Measurements from ENCODE around the gene PI4KA.
"Not testable (repeated sequence)": the region's sequence is repeated elsewhere in the genome, so short reads cannot be mapped to it uniquely, and the experiment has no call there.

PI4KA gene

GRCh38 chr22:20858615-20859416 is at the start of gene PI4KA, which contains the start of gene SNAP29:
Gene PI4KA, minus strand, starts transcription at chr22:20858811. Its CDS starts 86 bp downstream, at chr22:20858725.
Gene SNAP29, plus strand, starts transcription at chr22:20859007. Its CDS starts 104 bp downstream, at chr22:20859111.
- Mint-ChIP-seq H3K27me3 (no peaks in the 10 kb centered on the region), H3K36me3 (peaks cover 9% of the 10 kb centered on the region), H3K9me3 (no peaks in the 10 kb centered on the region), H3K27ac (peak within 1 kb of the TSS; percentile 87), H3K4me1 (peaks cover 51% of the 10 kb centered on the region), H3K4me3 (peak within 1 kb of the TSS; percentile 81)
- peak; percentile 99 for ATAC-seq

- no peak overlapping the region for H3K4me3 Mint-ChIP-seq
- H3K27ac Mint-ChIP-seq: no peak overlapping the region
- ATAC-seq: no peak
- H3K27me3 Mint-ChIP-seq: peaks cover 12% of the 10 kb centered on the region
- H3K9me3 Mint-ChIP-seq: no peaks in the 10 kb centered on the region
- no peaks in the 10 kb centered on the region for H3K36me3 Mint-ChIP-seq
- no peaks in the 10 kb centered on the region for H3K4me1 Mint-ChIP-seq
These were observed 47.8 kb upstream of the PI4KA start for GRCh38 chr22:20906387-20906767.

- no peak overlapping the region for H3K4me3 Mint-ChIP-seq
- no peak for ATAC-seq
- no peak overlapping the region for H3K27ac Mint-ChIP-seq
- H3K36me3 Mint-ChIP-seq: no peaks in the 10 kb centered on the region
- no peaks in the 10 kb centered on the region for H3K9me3 Mint-ChIP-seq
- H3K27me3 Mint-ChIP-seq: peaks cover 12% of the 10 kb centered on the region
- no peaks in the 10 kb centered on the region for H3K4me1 Mint-ChIP-seq
These were observed 47.1 kb upstream of the PI4KA start for GRCh38 chr22:20905415-20906386.

- H3K4me3 Mint-ChIP-seq: no peak overlapping the region
- no peaks in the 10 kb centered on the region for H3K9me3 Mint-ChIP-seq
- no peaks in the 10 kb centered on the region for H3K4me1 Mint-ChIP-seq
- no peak for ATAC-seq
- no peak overlapping the region for H3K27ac Mint-ChIP-seq
- H3K27me3 Mint-ChIP-seq: peaks cover 12% of the 10 kb centered on the region
- H3K36me3 Mint-ChIP-seq: no peaks in the 10 kb centered on the region
These were observed 46.4 kb upstream of the PI4KA start for GRCh38 chr22:20904980-20905355.

- Mint-ChIP-seq H3K27me3 (peaks cover 12% of the 10 kb centered on the region), H3K9me3 (no peaks in the 10 kb centered on the region), H3K27ac (no peak overlapping the region), H3K36me3 (no peaks in the 10 kb centered on the region), H3K4me1 (no peaks in the 10 kb centered on the region), H3K4me3 (no peak overlapping the region)
- ATAC-seq: no peak
These were observed 45.7 kb upstream of the PI4KA start for GRCh38 chr22:20904008-20904979.

- no peaks in the 10 kb centered on the region for H3K36me3 Mint-ChIP-seq
- no peak overlapping the region for H3K4me3 Mint-ChIP-seq
- no peak for ATAC-seq
- H3K27me3 Mint-ChIP-seq: peaks cover 12% of the 10 kb centered on the region
- no peaks in the 10 kb centered on the region for H3K9me3 Mint-ChIP-seq
- H3K4me1 Mint-ChIP-seq: no peaks in the 10 kb centered on the region
- no peak overlapping the region for H3K27ac Mint-ChIP-seq
These were observed 44.5 kb upstream of the PI4KA start for GRCh38 chr22:20903093-20903492.

GRCh38 chr22:20901093-20902033 is 42.8 kb upstream of the PI4KA start:
- not testable (repeated sequence) for H3K4me3 Mint-ChIP-seq, H3K36me3 Mint-ChIP-seq, H3K27me3 Mint-ChIP-seq

GRCh38 chr22:20899827-20900423 is 41.3 kb upstream of the PI4KA start:
- H3K4me1 Mint-ChIP-seq: no peaks in the 10 kb centered on the region
- ATAC-seq: no peak
- H3K27me3 Mint-ChIP-seq: no peaks in the 10 kb centered on the region
- no peak overlapping the region for H3K4me3 Mint-ChIP-seq
- H3K9me3 Mint-ChIP-seq: no peaks in the 10 kb centered on the region
- no peaks in the 10 kb centered on the region for H3K36me3 Mint-ChIP-seq
- no peak overlapping the region for H3K27ac Mint-ChIP-seq

More at GRCh38 chr22:20901093-20902033, 42.8 kb upstream of the PI4KA start:
- ATAC-seq, H3K27ac Mint-ChIP-seq, H3K4me1 Mint-ChIP-seq, H3K9me3 Mint-ChIP-seq: not testable (repeated sequence)

GRCh38 chr22:20897737-20898136 is 39.1 kb upstream of the PI4KA start:
- H3K4me3 Mint-ChIP-seq, H3K27me3 Mint-ChIP-seq, H3K27ac Mint-ChIP-seq, H3K4me1 Mint-ChIP-seq, H3K9me3 Mint-ChIP-seq, ATAC-seq, H3K36me3 Mint-ChIP-seq: not testable (repeated sequence)

- peaks cover 31% of the 10 kb centered on the region for H3K36me3 Mint-ChIP-seq
- H3K27ac Mint-ChIP-seq: no peak overlapping the region
- H3K4me1 Mint-ChIP-seq: no peaks in the 10 kb centered on the region
- no peaks in the 10 kb centered on the region for H3K27me3 Mint-ChIP-seq
- H3K9me3 Mint-ChIP-seq: no peaks in the 10 kb centered on the region
- ATAC-seq: no peak
- H3K4me3 Mint-ChIP-seq: no peak overlapping the region
These were observed 32.4 kb upstream of the PI4KA start for GRCh38 chr22:20890975-20891374.

GRCh38 chr22:20889904-20890540 is 31.4 kb upstream of the PI4KA start:
- Mint-ChIP-seq H3K36me3 (peaks cover 40% of the 10 kb centered on the region), H3K4me3 (no peak overlapping the region), H3K9me3 (no peaks in the 10 kb centered on the region), H3K27me3 (no peaks in the 10 kb centered on the region), H3K27ac (no peak overlapping the region), H3K4me1 (no peaks in the 10 kb centered on the region)
- no peak for ATAC-seq

GRCh38 chr22:20889025-20889704 is 30.6 kb upstream of the PI4KA start:
- no peak for ATAC-seq

GRCh38 chr22:20887375-20887774 is 28.8 kb upstream of the PI4KA start:
- no peaks in the 10 kb centered on the region for H3K4me1 Mint-ChIP-seq
- H3K36me3 Mint-ChIP-seq: peaks cover 59% of the 10 kb centered on the region
- H3K27ac Mint-ChIP-seq: no peak overlapping the region
- H3K9me3 Mint-ChIP-seq: no peaks in the 10 kb centered on the region
- H3K4me3 Mint-ChIP-seq: no peak overlapping the region
- H3K27me3 Mint-ChIP-seq: no peaks in the 10 kb centered on the region
- ATAC-seq: no peak

More at GRCh38 chr22:20889025-20889704, 30.6 kb upstream of the PI4KA start:
- Mint-ChIP-seq H3K9me3 (no peaks in the 10 kb centered on the region), H3K4me3 (no peak overlapping the region), H3K36me3 (peaks cover 45% of the 10 kb centered on the region), H3K4me1 (no peaks in the 10 kb centered on the region), H3K27me3 (no peaks in the 10 kb centered on the region), H3K27ac (no peak overlapping the region)

All from stimulated activated memory B cell treated with anti-CD40 and anti-IgM and Interleukin-4, amounts not matched to agents 10 μg/mL and 1 μg/mL and 100 μg/mL, for 72 hours (primary cell).